Upper lobe of left lung (tissue), 6 donors: Measurements from ENCODE around the gene CHRM4. TPM values are rescaled to one million over a fixed set of nuclear protein-coding genes. Genes with fewer than 3 reads are reported as not detected.

Experiments
- ATAC-seq, 2 donors: fragments of 200-7000 bp; cut with Tn5 transposase; one replicate each; pipeline ENCODE4 v1.9.1; 2022; ENCODE audit warnings: mild to moderate bottlenecking in 2 of 2, moderate library complexity in 2 of 2; ENCODE audit not compliant: low FRiP score in 2 of 2
- DNase-seq, 2 donors: peaks; one replicate each; pipeline ENCODE4 v3.0.0-alpha.2; 2019 to 2020
- H3K27ac ChIP-seq, 4 donors: fragments of 200-600 bp; sonication (generic); one replicate each; pipeline ENCODE4 v1.5.1; 2016 to 2019
- H3K27me3 ChIP-seq, 4 donors: fragments of 200-600 bp; sonication (generic); one replicate each; pipeline ENCODE4 v1.5.1; 2017 to 2019
- H3K36me3 ChIP-seq, 4 donors: fragments of 200-600 bp; sonication (generic); one replicate each; pipeline ENCODE4 v1.5.1; 2016 to 2019
- H3K4me1 ChIP-seq, 4 donors: fragments of 200-600 bp; sonication (generic); one replicate each; pipeline ENCODE4 v1.5.1; 2018 to 2019
- H3K4me3 ChIP-seq, 4 donors: fragments of 200-600 bp; sonication (generic); one replicate each; pipeline ENCODE4 v1.5.1; 2017 to 2019; ENCODE audit warnings: mild to moderate bottlenecking in 2 of 4, moderate library complexity in 1 of 4
- H3K9me3 ChIP-seq, 4 donors: fragments of 200-600 bp; sonication (generic); one replicate each; pipeline ENCODE4 v1.5.1; 2018 to 2019
- CTCF ChIP-seq, 6 experiments: fragments of 450-650 bp in 4 of 6; fragments of 200-600 bp in 2 of 6; sonication (generic) in 2 of 6; IDR thresholded peaks; one replicate each; pipeline ENCODE4 v1.5.1; 2016 to 2019; ENCODE audit warnings: antibody characterized with exemption in 6 of 6
- EP300 ChIP-seq, 4 donors: sonication (generic); formaldehyde crosslinking; IDR thresholded peaks; one replicate each; pipeline ENCODE4 v1.5.1; 2017; ENCODE audit warnings: antibody characterized with exemption in 4 of 4, control low read depth in 2 of 4
- POLR2A ChIP-seq, 4 donors: fragments of 450-650 bp; IDR thresholded peaks; one replicate each; pipeline ENCODE4 v1.5.1; 2016 to 2017; ENCODE audit warnings: antibody characterized with exemption in 4 of 4, mild to moderate bottlenecking in 2 of 4
- POLR2AphosphoS5 ChIP-seq, 2 donors: sonication (generic); formaldehyde crosslinking; IDR thresholded peaks; one replicate each; pipeline ENCODE4 v1.5.1; 2017; ENCODE audit warnings: antibody characterized with exemption in 2 of 2
- WGBS, 2 donors: methylation state at CpG; one replicate each; pipeline ENCODE4 v1.1.5; 2017 to 2018; 5-methylcytosine and 5-hydroxymethylcytosine counted together
- total RNA-seq, 6 donors: library from RNA; depleted of rRNA in 4 of 6; stranded (reverse); fragments of >200 nt in 4 of 6; gene quantifications; one replicate each; pipeline versions ENCODE4 v1.1.0 to v1.2.1, GENCODE V29; 2016 to 2021
- donor health status: DM: no; HTN: no; CAD: no; lungs with moderate emphysema.
- donor health status: DM: no; HTN: yes; CAD: no; lungs with severe emphysema.

CHRM4 gene
- total RNA-seq, 6 donors from 2014 or later, result 0.34 to 1.4 (median 0.53) TPM; not detected in 2

DNA sequence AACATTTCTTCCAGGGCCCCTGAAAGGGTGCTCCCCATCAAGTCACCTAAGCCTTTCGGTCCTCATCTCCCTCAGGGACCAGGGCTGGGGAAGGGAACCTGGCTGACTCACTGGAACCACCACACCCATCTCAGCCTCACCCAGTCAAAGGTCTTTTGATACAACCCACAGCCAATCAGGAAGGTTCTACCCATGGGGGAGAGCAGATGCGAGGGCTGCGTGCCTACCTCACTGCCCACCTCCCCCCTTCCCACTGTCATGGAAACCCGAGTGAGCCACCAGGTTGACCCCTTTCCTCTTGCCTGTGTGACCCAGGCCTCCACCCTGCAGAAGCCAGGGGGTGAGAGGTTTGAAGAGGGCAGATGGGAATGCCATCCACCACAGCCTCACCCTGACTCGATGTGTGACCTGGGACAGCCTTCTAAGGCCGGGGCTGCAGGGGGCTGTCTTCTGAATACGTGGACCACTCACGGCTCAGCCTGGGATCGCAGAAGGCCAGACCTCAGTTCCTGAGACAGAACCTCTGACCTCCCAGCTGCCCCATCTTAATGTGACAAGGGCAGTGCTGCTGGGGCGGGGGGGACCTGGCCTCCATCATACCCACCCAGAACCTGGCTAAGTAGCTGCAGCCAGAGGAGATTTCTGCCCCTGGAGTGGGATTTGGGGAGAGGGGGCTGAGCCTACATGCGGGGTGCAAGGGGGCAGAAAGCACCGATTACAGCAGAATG lies 7.4 kb downstream of the CHRM4 start:
- no peak overlapping the region for H3K27ac ChIP-seq
- WGBS, 2 donors, result 84 to 91% methylated on average over 9 to 12 of the region's 12 CpGs
- no peak overlapping the region for H3K4me3 ChIP-seq
- H3K27me3 ChIP-seq, result peaks cover 0 to 23% (median 9%) of the 10 kb centered on the region in 4 donors
- ATAC-seq (no peak), DNase-seq (no peak)
- TF ChIP-seq POLR2AphosphoS5 (IDR thresholded peaks at IDR 0.05) (no peak), CTCF (IDR thresholded peaks at IDR 0.05) (no peak), POLR2A (IDR thresholded peaks at IDR 0.05) (no peak), EP300 (IDR thresholded peaks at IDR 0.05) (no peak)
- no peaks in the 10 kb centered on the region for H3K36me3 ChIP-seq
- peaks cover 18 to 43% (median 27%) of the 10 kb centered on the region in 4 donors for H3K4me1 ChIP-seq
- H3K9me3 ChIP-seq, result no peaks in the 10 kb centered on the region

- H3K9me3 ChIP-seq, result no peaks in the 10 kb centered on the region
- WGBS, 2 donors, result 78 to 81% methylated on average over 7 of the region's 7 CpGs
- H3K4me3 ChIP-seq, result no peak overlapping the region
- ATAC-seq (no peak), DNase-seq (peak in 1 of 2 donors; percentile 20)
- peaks cover 18 to 44% (median 27%) of the 10 kb centered on the region in 4 donors for H3K4me1 ChIP-seq
- H3K27me3 ChIP-seq, result peaks cover 0 to 15% (median 7%) of the 10 kb centered on the region in 4 donors
- TF ChIP-seq POLR2AphosphoS5 (IDR thresholded peaks at IDR 0.05) (no peak), CTCF (IDR thresholded peaks at IDR 0.05) (peak in 1 of 6 experiments; percentile 2)
- H3K27ac ChIP-seq, result no peak overlapping the region
- H3K36me3 ChIP-seq, result peaks cover 0 to 2% (median under 1%) of the 10 kb centered on the region in 4 donors
Observed at GRCh38 chr11:46383404-46383758, 8.2 kb downstream of the CHRM4 start.

DNA sequence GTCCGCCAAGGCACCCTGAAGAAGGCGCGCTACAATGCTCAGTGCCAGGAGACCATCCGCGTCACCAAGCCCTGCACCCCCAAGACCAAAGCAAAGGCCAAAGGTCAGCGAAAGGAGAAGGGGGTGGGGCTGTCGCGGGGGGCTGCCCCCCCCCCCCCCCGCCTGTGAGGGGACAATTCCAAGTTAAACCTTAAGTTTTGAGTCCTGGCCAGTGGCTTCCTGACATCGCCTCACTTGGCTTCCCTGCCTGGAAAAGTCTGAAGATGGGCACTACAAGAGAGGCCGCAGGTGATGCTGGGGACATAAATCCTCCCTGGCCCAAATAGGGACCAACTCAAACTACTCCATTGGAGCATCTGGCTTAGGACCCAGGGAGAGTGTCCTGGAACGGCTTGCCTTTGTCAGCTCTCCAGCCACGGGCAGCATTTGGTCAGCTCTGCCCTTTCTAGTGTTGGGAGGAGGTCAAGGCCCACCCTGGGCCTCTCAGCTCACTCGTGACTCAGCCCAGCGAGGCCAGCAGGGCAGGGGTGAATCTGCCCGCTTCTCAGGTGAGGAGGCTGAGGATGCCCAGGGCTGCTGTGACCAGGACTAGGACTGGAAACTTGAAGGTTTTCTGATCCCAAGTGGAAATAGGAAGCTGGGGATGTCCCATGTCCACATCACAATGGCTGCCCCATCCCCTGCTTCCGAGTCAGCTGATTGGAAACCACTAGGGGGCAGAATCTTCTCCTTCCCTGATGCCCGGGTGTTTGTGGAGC lies 8.8 kb downstream of the CHRM4 start:
- DNase-seq, result peak in 1 of 2 donors; percentile 50
- Histone ChIP-seq H3K9me3 (no peaks in the 10 kb centered on the region), H3K27ac (no peak overlapping the region), H3K4me3 (peak overlapping the region in 3 of 4 donors; percentile 73 to 92 (median 76)), H3K36me3 (peaks cover 0 to 7% (median 3%) of the 10 kb centered on the region in 4 donors), H3K4me1 (peaks cover 18 to 42% (median 27%) of the 10 kb centered on the region in 4 donors), H3K27me3 (peaks cover 0 to 15% (median 5%) of the 10 kb centered on the region in 4 donors)
- TF ChIP-seq CTCF (IDR thresholded peaks at IDR 0.05) (peak; percentile 32 to 48 (median 38)), EP300 (IDR thresholded peaks at IDR 0.05) (no peak)
- ATAC-seq, result no peak
- WGBS, 2 donors, result 62 to 63% methylated on average over 6 to 17 of the region's 18 CpGs

DNA sequence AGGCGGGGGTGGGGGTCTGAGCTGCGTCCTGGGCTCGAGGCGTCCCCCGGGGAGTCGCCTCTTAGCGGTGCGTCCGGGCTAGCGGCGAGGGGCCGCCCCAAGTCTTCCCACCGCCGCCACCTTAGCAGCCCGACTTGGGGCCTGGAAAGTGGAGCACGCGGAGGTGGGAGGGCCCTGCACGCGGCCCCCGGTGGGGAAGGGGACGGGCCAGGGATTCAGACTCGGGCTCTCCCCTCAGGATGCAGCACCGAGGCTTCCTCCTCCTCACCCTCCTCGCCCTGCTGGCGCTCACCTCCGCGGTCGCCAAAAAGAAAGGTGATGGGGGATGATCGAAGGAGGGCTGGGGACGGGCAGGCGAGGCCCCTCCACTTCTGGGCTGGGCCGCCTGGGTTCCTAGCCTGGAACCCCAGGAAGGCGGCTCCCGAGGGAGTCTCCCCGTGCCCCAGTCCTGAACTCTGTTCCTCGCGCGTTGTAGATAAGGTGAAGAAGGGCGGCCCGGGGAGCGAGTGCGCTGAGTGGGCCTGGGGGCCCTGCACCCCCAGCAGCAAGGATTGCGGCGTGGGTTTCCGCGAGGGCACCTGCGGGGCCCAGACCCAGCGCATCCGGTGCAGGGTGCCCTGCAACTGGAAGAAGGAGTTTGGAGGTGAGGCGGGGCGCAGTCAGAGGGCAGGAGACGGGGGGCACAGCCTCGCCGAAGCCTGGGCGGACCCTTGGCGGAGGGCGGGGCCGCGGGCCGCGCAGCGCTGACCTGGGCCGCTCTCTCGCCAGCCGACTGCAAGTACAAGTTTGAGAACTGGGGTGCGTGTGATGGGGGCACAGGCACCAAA lies 9.5 kb downstream of the CHRM4 start:
- Histone ChIP-seq H3K4me1 (peaks cover 18 to 40% (median 27%) of the 10 kb centered on the region in 4 donors), H3K27ac (peak overlapping the region in 1 of 4 donors; percentile 80), H3K27me3 (peaks cover 0 to 10% (median 2%) of the 10 kb centered on the region in 4 donors), H3K4me3 (peak overlapping the region; percentile 22 to 92 (median 74)), H3K9me3 (no peaks in the 10 kb centered on the region), H3K36me3 (peaks cover 0 to 15% (median 8%) of the 10 kb centered on the region in 4 donors)
- peak in 1 of 2 donors; percentile 86 for DNase-seq
- WGBS, 2 donors, result 0 to 3% methylated on average over 1 to 39 of the region's 66 CpGs
- no peak for TF ChIP-seq CTCF (IDR thresholded peaks at IDR 0.05)
- no peak for TF ChIP-seq POLR2A (IDR thresholded peaks at IDR 0.05)
- no peak for TF ChIP-seq POLR2AphosphoS5 (IDR thresholded peaks at IDR 0.05)
- no peak for TF ChIP-seq EP300 (IDR thresholded peaks at IDR 0.05)
- no peak for ATAC-seq
